HG02642 (cell line): ENCODE results near the gene GDAP1L1.
"Not testable (repeated sequence)": the region's sequence is repeated elsewhere in the genome, so short reads cannot be mapped to it uniquely, and the experiment has no call there.

Source experiments
- ATAC-seq: cut with Tn5 transposase; IDR thresholded peaks from one replicate; pipeline ENCODE4 v1.9.1; 2021; ENCODE audit warnings: mild to moderate bottlenecking; ENCODE audit not compliant: unreplicated experiment, poor library complexity

GDAP1L1 gene

DNA sequence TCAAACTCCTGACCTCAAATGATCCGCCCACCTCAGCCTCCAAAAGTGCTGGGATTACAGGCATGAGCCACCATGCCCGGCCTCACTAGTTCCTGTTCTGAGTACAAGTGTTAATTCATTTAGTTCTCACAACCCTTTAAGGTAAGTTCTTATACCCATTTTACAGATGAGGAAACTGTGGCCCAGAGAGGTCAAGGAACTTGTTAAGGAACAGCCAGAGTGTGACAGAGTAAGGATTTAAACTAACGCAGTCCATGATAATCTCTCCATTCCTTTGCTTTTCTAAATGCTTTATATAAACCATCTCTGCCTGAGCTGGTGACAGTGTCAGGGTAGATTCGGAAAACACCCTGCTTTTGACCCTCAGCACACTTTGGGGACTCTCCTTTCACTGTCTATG, 50.6 kb downstream of the GDAP1L1 start:
- ATAC-seq, result no peak

DNA sequence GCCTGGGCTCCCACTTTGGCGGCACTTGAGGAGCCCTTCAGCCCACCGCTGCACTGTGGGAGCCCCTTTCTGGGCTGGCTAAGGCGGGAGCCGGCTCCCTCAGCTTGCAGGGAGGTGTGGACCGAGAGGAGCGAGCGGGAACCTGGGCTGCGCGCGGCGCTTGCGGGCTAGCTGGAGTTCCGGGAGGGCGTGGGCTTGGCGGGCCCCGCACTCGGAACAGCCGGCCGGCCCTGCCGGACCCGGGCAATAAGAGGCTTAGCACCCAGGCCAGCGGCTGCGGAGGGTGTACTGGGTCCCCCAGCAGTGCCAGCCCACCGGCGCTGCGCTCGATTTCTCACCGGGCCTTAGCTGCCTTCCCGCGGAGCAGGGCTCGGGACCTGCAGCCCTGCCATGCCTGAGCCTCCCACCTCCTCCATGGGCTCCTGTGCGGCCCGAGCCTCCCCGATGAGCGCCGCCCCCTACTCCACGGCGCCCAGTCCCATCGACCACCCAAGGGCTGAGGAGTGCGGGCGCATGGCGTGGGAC, 52.0 kb downstream of the GDAP1L1 start:
- ATAC-seq, result not testable (repeated sequence)

DNA sequence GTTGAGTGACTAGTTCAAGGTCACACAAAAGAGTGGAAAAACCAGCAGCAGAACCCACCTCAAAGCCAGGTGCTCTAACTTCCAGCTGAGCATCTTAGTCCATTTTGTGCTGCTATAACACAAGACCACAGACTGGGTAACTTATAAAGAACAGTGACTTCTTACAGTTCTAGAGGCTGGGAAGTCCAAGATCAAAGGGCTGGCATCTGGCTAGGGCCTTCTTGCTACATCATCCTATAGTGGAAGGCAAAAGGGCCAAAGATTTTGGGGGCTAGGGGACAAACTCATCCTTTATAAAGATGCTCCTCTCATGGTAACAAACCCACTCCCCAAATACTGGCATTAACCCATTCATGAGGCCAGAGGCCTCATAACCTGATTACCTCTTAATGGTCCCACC, 54.2 kb downstream of the GDAP1L1 start:
- no peak for ATAC-seq

GRCh38 chr20:44302026-44302669, 55.0 kb downstream of the GDAP1L1 start:
- no peak for ATAC-seq

DNA sequence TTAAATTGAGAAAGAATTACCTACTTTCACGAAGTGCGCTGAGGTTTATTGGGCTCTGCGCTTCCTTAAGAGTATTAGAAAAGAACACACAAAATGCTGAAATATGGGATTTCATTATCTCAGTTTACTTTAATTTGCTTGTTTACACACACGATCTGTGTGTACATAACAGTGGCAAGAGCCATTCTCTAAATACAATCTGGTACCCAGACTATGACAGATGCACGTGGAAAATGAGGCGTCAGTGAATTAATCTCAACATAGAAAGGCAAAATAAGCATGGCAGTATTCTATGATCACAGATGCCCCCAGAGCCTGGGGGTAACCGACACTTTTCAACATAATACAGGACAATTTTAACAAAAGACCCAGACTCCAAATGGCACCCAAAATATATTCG, 55.6 kb downstream of the GDAP1L1 start:
- ATAC-seq, result no peak

DNA sequence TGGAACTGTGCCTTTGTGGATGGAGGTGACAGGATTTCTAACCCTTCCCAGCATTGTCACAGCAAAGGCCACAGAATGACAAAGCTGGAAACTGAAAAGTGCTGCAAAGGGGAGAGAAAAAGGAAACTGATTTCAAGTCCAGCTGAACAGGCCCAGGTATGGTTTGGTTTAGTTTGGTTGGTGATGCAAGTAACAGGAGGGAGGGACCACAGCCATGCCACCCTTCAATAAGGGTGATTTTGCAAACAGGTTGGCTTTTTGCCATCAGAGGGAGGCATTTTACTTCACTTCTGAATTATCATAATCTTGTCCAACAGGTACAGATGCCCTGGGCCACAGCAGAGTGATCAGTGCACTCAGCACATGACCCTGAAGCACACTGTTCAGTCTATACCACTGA, 57.3 kb downstream of the GDAP1L1 start:
- no peak for ATAC-seq

GRCh38 chr20:44306927-44307326, 59.8 kb downstream of the GDAP1L1 start:
- no peak for ATAC-seq

DNA sequence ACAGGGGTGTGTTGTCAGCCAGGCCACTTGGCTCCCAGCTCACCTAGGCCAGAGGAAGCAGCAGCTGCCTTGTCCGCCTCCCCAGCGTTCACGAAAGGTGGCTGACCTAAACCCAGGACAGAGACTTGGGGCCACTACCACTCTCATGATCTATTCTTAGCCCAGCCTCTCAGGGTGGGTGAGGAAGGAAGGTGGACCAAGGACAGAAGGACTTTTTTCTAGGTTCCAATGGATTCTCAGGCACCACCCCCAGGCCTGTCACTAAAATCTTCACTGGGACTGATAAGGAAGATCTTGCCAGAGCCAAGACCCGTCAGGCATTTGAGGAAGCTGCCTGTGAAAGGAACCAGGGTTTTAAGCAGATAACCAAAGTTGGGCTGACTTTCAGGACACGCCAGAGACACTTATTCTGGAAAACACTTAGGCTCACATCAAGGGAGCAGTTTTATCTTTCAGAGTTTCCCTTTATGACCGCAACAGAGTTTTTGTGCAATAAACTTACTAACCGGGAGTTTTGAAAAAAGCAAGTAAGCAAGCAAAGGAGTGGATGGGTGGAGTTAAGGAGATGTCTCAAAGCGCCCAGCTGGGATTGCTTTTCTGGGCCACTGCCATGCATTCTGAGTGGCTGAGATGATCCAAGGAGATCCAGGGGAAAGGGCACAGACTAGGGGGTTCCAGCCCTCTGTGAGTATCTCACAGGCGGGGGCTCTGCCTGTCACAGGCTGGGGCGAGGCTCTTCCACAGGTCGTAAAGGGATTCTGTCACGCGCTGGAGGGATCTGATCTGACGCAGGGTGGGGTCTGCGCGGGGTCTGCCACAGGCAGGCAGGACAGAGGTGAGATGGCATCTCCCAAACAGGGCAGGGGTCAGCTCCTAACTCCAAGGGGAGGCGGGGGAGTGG, 62.9 kb downstream of the GDAP1L1 start:
- no peak for ATAC-seq

GRCh38 chr20:44310664-44311639, 63.8 kb downstream of the GDAP1L1 start, which contains the start of gene FITM2:
TSS of gene FITM2 (minus strand) at chr20:44311202. CDS start at chr20:44311148, 54 bp downstream.
- peak; percentile 93 for ATAC-seq

DNA sequence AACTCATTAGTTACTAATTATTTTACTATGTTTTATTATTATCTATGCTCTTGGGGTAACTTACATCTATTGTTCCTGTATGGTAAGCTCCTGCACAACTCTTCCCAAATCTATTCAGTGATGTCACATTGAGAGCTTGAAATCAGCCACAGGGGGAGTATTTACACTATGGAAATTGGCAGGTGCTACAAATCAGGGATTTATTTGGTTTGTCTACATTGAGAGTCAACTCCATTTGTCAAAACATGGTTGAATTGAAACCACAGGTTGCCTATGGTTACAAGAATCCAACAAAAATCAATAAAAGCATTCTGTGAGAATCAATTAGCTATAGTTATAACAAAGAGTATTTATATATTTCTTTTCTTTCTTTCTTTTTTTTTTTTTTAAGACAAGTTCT, 67.8 kb downstream of the GDAP1L1 start:
- ATAC-seq, result no peak

DNA sequence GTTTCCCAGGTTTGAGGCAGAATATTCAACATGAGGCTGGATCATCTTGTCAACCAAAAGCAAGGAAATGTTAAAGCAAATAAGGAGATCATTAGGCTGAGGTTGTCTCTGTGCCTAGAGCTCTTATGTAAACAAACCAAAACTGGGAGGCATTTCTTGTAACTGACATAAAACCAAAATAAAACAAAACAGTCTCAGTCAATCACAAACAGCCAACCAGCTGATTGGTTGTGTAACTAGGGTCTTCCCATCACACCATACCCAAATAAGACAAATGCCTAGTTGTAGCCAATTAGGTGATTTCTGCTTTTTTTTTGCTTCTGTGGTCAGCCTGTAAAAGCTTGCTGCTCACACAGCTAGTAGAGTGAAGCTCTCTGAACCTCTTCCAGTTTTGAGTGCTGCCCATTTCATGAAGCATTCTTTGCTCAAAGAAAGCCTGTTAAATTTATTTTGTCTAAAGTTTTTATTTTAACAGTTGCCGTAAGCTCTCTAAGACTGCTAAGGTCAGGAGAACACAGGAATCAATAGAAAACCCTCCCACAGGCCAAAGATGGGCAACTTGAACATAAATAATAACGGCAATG, 72.8 kb downstream of the GDAP1L1 start:
- no peak for ATAC-seq

DNA sequence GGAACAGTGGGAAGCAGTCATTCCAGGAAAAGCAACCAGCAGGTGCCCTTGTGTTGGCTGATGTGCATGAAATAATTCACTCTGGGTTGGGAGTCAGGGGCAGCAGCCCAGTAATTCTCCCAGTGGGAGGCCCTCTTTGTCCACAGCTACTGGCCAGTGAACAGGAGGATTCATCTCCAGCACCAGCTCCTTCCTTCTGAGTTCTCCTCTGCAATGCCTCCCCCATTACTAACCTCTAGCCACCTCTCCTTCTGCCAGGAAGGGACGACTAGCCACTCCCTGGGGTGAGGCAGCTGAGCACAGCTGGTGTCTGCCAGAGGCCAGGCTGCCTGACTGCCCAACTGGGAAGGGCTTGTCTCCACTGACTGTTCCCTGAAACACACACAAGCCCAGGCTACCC, 77.2 kb downstream of the GDAP1L1 start:
- ATAC-seq, result no peak

- ATAC-seq, result no peak
Observed at GRCh38 chr20:44326391-44327159, 79.5 kb downstream of the GDAP1L1 start.

- ATAC-seq, result not testable (repeated sequence)
Observed at GRCh38 chr20:44327748-44328147, 80.6 kb downstream of the GDAP1L1 start.

DNA sequence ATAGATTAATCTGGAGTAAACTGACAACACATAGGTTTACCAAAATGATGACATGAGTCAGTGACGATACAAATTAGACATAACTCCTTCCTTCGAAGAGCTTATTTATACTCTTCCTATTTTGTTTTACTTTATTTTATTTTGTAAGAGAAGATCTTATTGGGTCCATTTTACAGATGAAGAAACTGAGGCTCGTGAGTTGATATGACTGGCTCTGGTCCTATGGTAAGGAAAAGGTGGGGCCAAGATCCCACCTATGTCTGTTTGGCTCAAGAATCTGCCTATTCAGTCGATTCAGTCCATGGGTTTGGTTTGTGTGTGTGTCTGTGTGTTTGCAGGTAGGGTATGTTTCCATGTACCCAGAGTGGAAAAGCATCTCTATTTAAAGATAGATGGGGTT, 81.3 kb downstream of the GDAP1L1 start:
- no peak for ATAC-seq
